ENCODE data around the gene TPSD1.
A peak's percentile ranks its signal among the peaks of the same experiment; 100 is the strongest.
"Not testable (repeated sequence)": the region's sequence is repeated elsewhere in the genome, so short reads cannot be mapped to it uniquely, and the experiment has no call there.

The TPSD1 gene

DNA sequence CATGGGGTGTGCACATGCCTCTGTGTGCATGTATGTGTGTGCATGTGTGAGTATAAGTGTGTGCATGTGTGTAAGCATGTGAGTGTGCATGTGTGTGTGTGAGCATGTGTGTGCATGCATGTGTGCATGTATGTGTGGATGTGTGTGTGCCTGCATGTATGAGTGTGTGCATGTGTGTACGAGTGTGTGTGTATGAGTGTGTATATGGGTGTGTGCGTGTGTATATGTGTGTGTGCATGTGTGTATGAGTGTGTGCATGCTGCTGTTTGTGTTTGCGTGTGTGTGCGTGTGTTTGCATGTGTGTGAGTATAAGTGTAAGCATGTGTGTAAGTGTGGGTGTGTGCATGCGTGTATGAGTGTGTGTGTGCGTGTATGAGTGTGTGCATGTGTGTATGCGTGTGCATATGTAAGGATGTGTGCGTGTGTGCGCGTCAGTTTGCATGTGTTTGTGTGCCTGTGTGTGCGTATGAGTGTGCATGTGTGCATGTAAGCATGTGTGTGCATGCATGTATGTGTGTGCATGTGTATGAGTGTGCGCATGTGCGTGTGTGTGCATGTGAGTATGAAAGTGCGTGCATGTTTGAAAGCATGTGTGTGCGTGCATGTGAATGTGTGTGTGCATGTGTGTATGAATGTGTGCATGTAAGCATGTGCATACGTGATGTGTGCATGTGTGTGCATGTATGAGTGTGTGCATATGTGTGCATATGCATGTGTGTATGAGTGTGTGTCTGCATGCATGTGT is 8.6 kb downstream of the TPSD1 start:
- DNase-seq, result no peak

GRCh38 chr16:1265090-1265630 is 9.3 kb downstream of the TPSD1 start:
- no peak for DNase-seq

DNA sequence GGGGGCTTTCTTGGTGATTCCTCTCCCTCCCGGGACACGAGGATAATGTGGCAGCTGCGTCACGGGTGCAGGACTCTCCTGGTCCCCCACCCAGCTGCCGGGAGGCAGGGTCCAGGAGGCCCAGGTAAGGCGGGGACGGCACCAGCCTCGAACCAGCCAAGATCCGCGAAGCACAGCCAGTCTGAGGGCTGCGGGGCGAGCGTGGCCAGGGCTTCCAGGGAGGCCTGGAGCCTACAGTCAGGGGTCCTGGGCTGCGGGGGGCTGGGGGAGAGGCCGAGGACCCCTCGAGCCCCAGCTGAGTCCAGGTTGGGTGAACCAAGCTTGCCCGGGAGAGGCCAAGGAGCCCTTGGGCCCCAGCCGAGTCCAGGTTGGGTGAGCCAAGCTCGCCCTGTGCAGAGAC is 10.0 kb downstream of the TPSD1 start:
- DNase-seq, result no peak

GRCh38 chr16:1269418-1269817 is 13.5 kb downstream of the TPSD1 start:
- DNase-seq, result not testable (repeated sequence)

GRCh38 chr16:1271380-1271723 is 15.5 kb downstream of the TPSD1 start:
- no peak for DNase-seq

DNA sequence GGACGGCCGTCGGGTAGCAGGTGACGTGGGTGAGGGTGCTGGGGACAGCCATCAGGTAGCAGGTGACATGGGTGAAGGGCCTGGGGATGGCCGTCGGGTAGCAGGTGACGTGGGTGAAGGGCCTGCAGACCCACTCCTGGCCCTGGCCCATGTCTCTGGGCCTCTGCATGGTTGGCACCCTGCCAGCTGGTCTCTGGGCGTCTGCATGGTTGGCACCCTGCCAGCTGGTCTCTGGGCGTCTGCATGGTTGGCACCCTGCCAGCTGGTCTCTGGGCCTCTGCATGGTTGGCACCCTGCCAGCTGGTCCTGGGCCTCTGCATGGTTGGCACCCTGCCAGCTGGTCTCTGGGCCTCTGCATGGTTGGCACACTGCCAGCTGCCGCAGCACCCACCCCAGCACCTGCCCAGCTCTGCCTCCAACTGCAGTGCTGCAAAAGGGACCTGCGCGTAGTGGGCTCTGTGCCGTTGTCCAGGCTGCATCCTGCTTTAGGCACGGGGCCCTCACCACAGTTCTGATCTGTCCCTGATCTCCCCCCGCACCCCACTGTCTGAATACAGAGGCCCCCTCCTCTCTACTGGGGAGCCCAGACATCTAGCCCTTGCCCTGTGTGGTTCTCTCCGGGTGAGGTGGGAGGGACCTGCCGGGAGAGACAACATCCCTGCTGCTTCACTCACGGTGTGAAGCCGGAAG is 16.0 kb downstream of the TPSD1 start:
- DNase-seq, result peak; percentile 25

- DNase-seq, result no peak
These were observed 16.8 kb downstream of the TPSD1 start for GRCh38 chr16:1272453-1273198.

GRCh38 chr16:1273816-1274215 is 17.9 kb downstream of the TPSD1 start:
- DNase-seq, result no peak

GRCh38 chr16:1274767-1275166 is 18.9 kb downstream of the TPSD1 start:
- no peak for DNase-seq

GRCh38 chr16:1275791-1276579 is 20.1 kb downstream of the TPSD1 start:
- DNase-seq, result no peak

DNA sequence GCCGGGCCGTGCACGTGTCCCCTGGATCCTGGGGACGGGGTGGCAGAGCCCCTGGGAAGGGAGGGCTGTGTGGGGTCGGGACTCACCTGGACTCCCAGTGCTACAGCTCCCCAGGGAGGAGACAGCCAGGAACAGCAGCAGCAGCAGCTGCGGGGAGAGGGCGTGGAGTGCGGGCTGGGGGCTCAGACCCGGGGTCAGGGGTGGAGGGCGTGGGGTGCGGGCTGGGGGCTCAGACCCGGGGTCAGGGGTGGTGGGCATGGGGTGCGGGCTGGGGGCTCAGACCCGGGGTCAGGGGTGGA is 20.7 kb downstream of the TPSD1 start:
- no peak for DNase-seq

DNA sequence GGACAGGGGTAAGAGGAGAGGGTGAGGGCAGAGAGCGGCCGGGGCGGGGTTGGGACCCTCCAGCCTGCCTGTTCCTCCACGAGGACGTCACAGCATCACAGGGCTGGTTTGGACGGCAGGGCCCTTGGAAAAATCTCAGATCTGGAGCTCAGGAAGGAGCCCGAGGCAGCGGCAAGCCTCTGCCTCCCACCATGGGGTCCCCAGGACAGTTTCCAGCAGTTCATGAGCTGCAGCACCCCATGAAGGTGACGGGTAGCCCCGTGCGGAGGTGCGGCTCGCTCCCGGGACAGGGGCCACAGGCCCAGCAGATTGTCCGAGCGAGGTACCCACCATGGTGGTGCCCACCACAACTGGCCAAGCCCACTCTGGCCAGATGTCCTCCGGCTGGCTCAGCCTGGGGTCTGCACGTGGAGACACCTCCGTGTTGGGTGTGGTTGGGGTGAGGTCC is 21.3 kb downstream of the TPSD1 start:
- DNase-seq, result no peak

DNA sequence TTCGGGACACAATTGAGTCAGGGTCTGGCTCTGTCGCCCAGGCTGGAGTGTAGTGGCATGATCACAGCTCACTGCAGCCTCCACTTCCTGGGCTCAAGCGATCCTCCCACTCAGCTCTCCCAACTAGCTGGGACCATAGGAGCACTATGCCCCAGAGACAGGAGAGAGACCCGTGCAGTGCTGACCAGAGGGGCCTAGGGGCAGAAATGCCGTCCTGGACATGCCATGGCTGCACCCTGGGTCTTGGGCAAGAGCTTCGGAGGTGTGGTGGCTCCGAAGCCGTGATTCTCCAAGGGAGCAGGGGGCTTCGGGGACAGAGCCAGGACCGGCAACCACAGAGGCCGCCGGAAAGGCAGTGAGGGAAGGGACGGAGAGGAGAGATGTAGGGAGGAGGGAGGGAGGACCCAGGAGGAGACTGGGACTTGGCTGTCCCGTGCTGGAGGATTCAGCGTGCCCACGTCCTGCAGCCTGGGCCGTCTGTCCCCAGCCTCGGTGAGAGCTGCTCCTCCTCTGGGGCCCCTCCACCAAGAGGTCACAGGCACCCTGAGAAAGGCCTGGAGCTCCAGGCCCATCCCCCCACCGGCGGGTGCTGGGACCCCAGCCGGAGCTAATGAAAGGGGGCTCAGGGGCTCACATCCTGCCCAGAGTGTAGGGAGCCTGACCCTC is 21.9 kb downstream of the TPSD1 start:
- no peak for DNase-seq

DNA sequence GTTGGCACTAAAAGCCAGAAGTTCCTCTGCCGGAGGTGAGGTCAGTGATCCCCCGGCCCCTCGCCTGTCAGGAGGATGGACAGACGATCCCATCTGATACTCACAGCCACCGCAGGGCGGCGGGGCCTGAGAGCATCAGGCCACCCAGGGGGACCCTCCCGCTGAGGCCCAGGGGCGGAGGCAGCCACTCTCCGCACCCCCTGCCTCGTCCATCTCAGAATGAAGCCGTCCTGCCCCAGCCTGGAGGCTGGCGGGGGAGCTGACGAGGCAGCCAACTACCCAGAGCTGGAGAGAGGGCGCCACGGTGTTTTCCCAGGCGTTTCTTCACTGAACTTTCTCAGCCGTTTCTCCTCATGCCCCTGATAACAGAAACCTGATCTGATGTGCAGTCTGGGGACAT is 22.6 kb downstream of the TPSD1 start:
- DNase-seq, result no peak

GRCh38 chr16:1279081-1279944 is 23.4 kb downstream of the TPSD1 start:
- no peak for DNase-seq

GRCh38 chr16:1279945-1280589 is 24.2 kb downstream of the TPSD1 start:
- no peak for DNase-seq

- no peak for DNase-seq
These were observed 24.9 kb downstream of the TPSD1 start for GRCh38 chr16:1280783-1281182.

- DNase-seq, result no peak
These were observed 25.6 kb downstream of the TPSD1 start for GRCh38 chr16:1281517-1281916.

DNA sequence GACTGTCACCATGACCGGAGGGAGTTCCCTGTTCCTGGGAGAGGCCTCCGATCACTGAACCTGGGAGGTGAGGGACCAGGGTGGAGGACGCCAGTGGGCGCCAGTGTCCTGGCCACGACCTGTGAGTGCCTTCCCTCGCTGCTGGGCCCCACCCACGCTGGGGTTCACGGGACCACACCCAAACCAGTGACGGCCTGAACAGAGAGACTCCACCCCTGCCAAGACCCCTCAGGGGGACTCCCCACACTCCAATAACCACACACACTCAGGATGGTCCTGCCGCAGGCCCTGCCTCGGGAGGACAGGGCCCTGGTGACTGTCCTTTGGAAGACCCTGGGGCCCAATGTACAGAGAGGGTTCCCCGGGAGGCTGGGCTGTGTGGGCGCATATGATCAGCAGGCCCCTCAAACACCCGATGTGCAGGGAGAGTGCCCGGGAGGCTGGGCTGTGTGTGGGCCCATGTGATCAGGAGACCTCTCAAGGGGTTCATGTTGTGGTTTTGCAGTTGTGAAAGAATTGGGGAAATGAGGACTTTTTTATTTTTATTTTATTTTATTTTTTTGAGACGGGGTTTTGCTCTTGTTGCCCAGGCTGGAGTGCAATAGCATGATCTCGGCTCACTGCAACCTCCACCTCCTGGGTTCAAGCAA is 26.6 kb downstream of the TPSD1 start:
- DNase-seq, result no peak

GRCh38 chr16:1283296-1283695 is 27.4 kb downstream of the TPSD1 start:
- DNase-seq, result no peak
